ENCODE data around the gene KLHL17. TPM values are rescaled to one million over a fixed set of nuclear protein-coding genes. Genes with fewer than 3 reads are reported as not detected.

Gene KLHL17
- total and polyA plus RNA-seq, 9 of the 15 experiments (the other 6 are each of a cell fraction or from before 2014, with no cell fraction given) = 0.14 to 84.8 (median 13.0) TPM

GRCh38 chr1:954927-955326 is 5.5 kb upstream of the KLHL17 start:
- Histone ChIP-seq H4K20me1 (replicated peaks; ENCODE audit: control insufficient read depth, insufficient read depth, low read length) (peaks cover 15% of the 10 kb centered on the region), H2AFZ (ENCODE audit: low read depth, low read length) (no peak overlapping the region), H3K27ac (ENCODE audit: extremely low read depth, low read depth, low read length) (no peak overlapping the region), H3K4me1 (replicated peaks in 1 of 2; ENCODE audit: control insufficient read depth in 2 of 2, insufficient read depth in 2 of 2, low read length in 2 of 2) (peaks cover 7 to 56% of the 10 kb centered on the region in 2 experiments; a peak in 4 of 5 replicates), H3K4me3 (no peak overlapping the region), H3K9me1 (ENCODE audit: control insufficient read depth, insufficient read depth, low read length) (no peaks in the 10 kb centered on the region), H3K27me3 (ENCODE audit: control insufficient read depth in 2 of 2, insufficient read depth in 2 of 2, low read length in 2 of 2) (no peaks in the 10 kb centered on the region), H3K79me2 (ENCODE audit: control insufficient read depth, insufficient read depth, low read length) (peaks cover 36% of the 10 kb centered on the region), H3K36me3 (ENCODE audit: control insufficient read depth, insufficient read depth, low read length) (peaks cover 79% of the 10 kb centered on the region), H3K9ac (ENCODE audit: insufficient read depth in 1 of 2, low read depth in 2 of 2, low read length in 2 of 2) (no peak overlapping the region; a peak in 1 of 4 replicates), H3K4me2 (ENCODE audit: insufficient read depth, low read length) (no peak overlapping the region), H3K9me3 (replicated peaks; ENCODE audit: control insufficient read depth, insufficient read depth, low read depth, low read length) (no peaks in the 10 kb centered on the region)
- no peak for TF ChIP-seq DLX4 (CRISPR knock-in tag; IDR thresholded peaks at IDR 0.05)
- TF ChIP-seq ZSCAN29 (IDR thresholded peaks at IDR 0.05) = no peak
- peak; percentile 55 for TF ChIP-seq RBFOX2 (IDR thresholded peaks at IDR 0.05; ENCODE audit: low read depth, low read length)
- 0 out of 2 replicates have a peak, but pooled peaks have one; percentile 41 for TF ChIP-seq POLR2G (IDR thresholded peaks at IDR 0.05; ENCODE audit: low read depth, low read length)
- WGBS (ENCODE audit: insufficient coverage, low coverage, missing lambda C conversion rate) = 95% methylated on average over 13 of the region's 13 CpGs
- ATAC-seq = no peak
- no TSS peak for BruUV-seq (replicated peaks)
- intact Hi-C loops (cut with micrococcal nuclease) (no loop called here), in situ Hi-C loops (cut with MboI) (no loop called here)
- no peak for DNase-seq (ENCODE audit: extremely low read depth in 1 of 4, low spot score in 3 of 4)
- ChIA-PET POLR2A (interaction anchor here (0.6 to 1.5 kb wide), 3 partner anchors 13 to 48 kb away, joined by 3 to 4 read pairs (median 3); no protein-coding TSS in a partner anchor), CTCF (ENCODE audit: low intra/inter-chr PET ratio) (no interaction called here)
- FAIRE-seq = no peak

- no peaks in the 10 kb centered on the region for H3K27me3 ChIP-seq (ENCODE audit: control insufficient read depth in 2 of 2, insufficient read depth in 2 of 2, low read length in 2 of 2)
- no peak overlapping the region for H3K4me2 ChIP-seq (ENCODE audit: insufficient read depth, low read length)
- POLR2A ChIA-PET = interaction anchor here (0.6 to 1.5 kb wide), 3 partner anchors 14 to 49 kb away, joined by 3 to 4 read pairs (median 3); no protein-coding TSS in a partner anchor
- no peaks in the 10 kb centered on the region for H3K9me1 ChIP-seq (ENCODE audit: control insufficient read depth, insufficient read depth, low read length)
- no peak for FAIRE-seq
- TF ChIP-seq FIP1L1 (IDR thresholded peaks at IDR 0.05; ENCODE audit: low read depth, low read length, poor library complexity, severe bottlenecking) (no peak), RBFOX2 (IDR thresholded peaks at IDR 0.05; ENCODE audit: low read depth, low read length) (peak; percentile 19; the same call in 1 of the 2 replicates)
- H3K36me3 ChIP-seq (ENCODE audit: control insufficient read depth, insufficient read depth, low read length) = peaks cover 74% of the 10 kb centered on the region
- H3K4me1 ChIP-seq (replicated peaks in 1 of 2; ENCODE audit: control insufficient read depth in 2 of 2, insufficient read depth in 2 of 2, low read length in 2 of 2) = peaks cover 7 to 61% of the 10 kb centered on the region in 2 experiments; a peak in 4 of 5 replicates
- no peak for ATAC-seq
- H3K27ac ChIP-seq (ENCODE audit: extremely low read depth, low read depth, low read length) = no peak overlapping the region
- intact Hi-C loops (cut with micrococcal nuclease) = no loop called here
- no peak for DNase-seq (ENCODE audit: extremely low read depth in 1 of 4, low spot score in 3 of 4)
- peaks cover 33% of the 10 kb centered on the region for H3K79me2 ChIP-seq (ENCODE audit: control insufficient read depth, insufficient read depth, low read length)
- no peaks in the 10 kb centered on the region for H3K9me3 ChIP-seq (replicated peaks; ENCODE audit: control insufficient read depth, insufficient read depth, low read depth, low read length)
- BruUV-seq (replicated peaks) = no TSS peak
- H3K9ac ChIP-seq (ENCODE audit: insufficient read depth in 1 of 2, low read depth in 2 of 2, low read length in 2 of 2) = no peak overlapping the region; a peak in 1 of 4 replicates
- H4K20me1 ChIP-seq (replicated peaks; ENCODE audit: control insufficient read depth, insufficient read depth, low read length) = peaks cover 10% of the 10 kb centered on the region
- in situ Hi-C loops (cut with MboI) = no loop called here
- WGBS (ENCODE audit: insufficient coverage, low coverage, missing lambda C conversion rate) = 94% methylated on average over 3 of the region's 6 CpGs
- H3K4me3 ChIP-seq = no peak overlapping the region
- CTCF ChIA-PET (ENCODE audit: low intra/inter-chr PET ratio) = no interaction called here
- H2AFZ ChIP-seq (ENCODE audit: low read depth, low read length) = no peak overlapping the region
Measured at GRCh38 chr1:955474-955873, 4.9 kb upstream of the KLHL17 start.
